VCaP (cell line): Measurements from ENCODE around the gene HSF5.

Experiments
- H3K27ac ChIP-seq: fragments of 450-650 bp; 2 replicates; pipeline ENCODE4 v1.5.1; 2017
- TF ChIP-seq, protein P1 (sequence below): fragments of 450-650 bp; conservative IDR thresholded peaks from 2 replicates; pipeline ENCODE4 v1.5.1; 2017; ENCODE audit warnings: mild to moderate bottlenecking, moderate library complexity

HSF5 gene

GRCh38 chr17:58371300-58371950, 116.8 kb downstream of the HSF5 start:
- H3K27ac ChIP-seq, result no peak overlapping the region

DNA sequence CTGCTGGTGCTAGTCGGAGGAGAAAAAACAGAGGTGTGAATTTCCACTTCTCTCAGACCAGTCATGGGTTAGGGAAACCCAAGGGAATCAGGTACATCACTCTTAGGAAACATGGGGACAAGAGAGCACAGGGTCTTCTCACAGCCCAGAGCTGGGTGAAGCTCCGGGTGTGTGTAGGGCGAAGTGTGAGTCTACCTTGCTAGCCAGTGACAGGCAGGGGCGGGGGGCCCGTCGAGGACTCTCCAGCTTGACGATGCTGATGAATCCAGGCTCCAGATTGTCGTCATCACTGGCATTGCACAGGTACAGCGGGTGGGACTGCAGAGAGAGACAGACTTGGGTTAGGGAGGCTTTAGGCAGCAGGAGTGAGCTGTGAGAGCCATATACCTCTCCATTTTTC, 117.5 kb downstream of the HSF5 start:
- H3K27ac ChIP-seq, result no peak overlapping the region
- TF ChIP-seq, protein P1, sequence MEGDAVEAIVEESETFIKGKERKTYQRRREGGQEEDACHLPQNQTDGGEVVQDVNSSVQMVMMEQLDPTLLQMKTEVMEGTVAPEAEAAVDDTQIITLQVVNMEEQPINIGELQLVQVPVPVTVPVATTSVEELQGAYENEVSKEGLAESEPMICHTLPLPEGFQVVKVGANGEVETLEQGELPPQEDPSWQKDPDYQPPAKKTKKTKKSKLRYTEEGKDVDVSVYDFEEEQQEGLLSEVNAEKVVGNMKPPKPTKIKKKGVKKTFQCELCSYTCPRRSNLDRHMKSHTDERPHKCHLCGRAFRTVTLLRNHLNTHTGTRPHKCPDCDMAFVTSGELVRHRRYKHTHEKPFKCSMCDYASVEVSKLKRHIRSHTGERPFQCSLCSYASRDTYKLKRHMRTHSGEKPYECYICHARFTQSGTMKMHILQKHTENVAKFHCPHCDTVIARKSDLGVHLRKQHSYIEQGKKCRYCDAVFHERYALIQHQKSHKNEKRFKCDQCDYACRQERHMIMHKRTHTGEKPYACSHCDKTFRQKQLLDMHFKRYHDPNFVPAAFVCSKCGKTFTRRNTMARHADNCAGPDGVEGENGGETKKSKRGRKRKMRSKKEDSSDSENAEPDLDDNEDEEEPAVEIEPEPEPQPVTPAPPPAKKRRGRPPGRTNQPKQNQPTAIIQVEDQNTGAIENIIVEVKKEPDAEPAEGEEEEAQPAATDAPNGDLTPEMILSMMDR, result no peak

More at GRCh38 chr17:58371300-58371950, 116.8 kb downstream of the HSF5 start:
- TF ChIP-seq, protein P1, result no peak

DNA sequence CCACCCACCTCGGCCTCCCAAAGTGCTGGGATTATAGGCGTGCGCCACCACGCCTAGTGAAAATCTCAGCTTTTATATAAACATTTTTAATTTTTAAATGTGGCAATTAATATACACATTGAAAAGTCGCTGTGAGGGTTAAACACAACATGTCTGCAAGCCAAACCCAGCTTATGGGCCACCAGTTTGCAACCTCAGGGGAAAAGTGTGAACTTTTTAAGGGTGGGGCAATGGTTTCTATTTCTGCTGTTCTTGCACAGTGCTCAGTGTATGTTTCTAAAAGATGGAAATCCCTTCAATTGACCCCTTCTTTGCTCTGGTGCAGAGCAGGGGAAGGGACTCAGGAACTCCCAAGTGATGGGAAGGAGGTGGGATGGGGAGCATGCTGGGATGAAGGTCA, 117.9 kb downstream of the HSF5 start:
- H3K27ac ChIP-seq, result no peak overlapping the region
- TF ChIP-seq, protein P1, result no peak
